HG03159 (cell line): ENCODE measurements around the gene PHEX.

Experiments used
- ATAC-seq: cut with Tn5 transposase; IDR thresholded peaks from one replicate; pipeline ENCODE4 v1.9.1; 2021; ENCODE audit warnings: mild to moderate bottlenecking, moderate library complexity; ENCODE audit not compliant: unreplicated experiment

Gene PHEX

GRCh38 chrX:22147214-22147613, 115.1 kb downstream of the PHEX start:
- no peak for ATAC-seq

GRCh38 chrX:22147942-22148341, 115.8 kb downstream of the PHEX start:
- ATAC-seq: no peak

- ATAC-seq: no peak
Observed at GRCh38 chrX:22148565-22148964, 116.4 kb downstream of the PHEX start.

GRCh38 chrX:22150371-22150770, 118.2 kb downstream of the PHEX start:
- ATAC-seq: no peak

- no peak for ATAC-seq
Observed at GRCh38 chrX:22155126-22155525, 123.0 kb downstream of the PHEX start.

GRCh38 chrX:22159071-22159470, 126.9 kb downstream of the PHEX start:
- ATAC-seq: no peak

GRCh38 chrX:22163326-22163725, 131.2 kb downstream of the PHEX start:
- no peak for ATAC-seq

GRCh38 chrX:22164770-22165388, 132.8 kb downstream of the PHEX start:
- ATAC-seq: no peak

- ATAC-seq: no peak
Observed at GRCh38 chrX:22165732-22166457, 133.8 kb downstream of the PHEX start.

- ATAC-seq: no peak
Observed at GRCh38 chrX:22171287-22172060, 139.3 kb downstream of the PHEX start.

GRCh38 chrX:22173966-22174365, 141.8 kb downstream of the PHEX start:
- ATAC-seq: no peak

- ATAC-seq: no peak
Observed at GRCh38 chrX:22177950-22178515, 145.9 kb downstream of the PHEX start.

- no peak for ATAC-seq
Observed at GRCh38 chrX:22184096-22184495, 152.0 kb downstream of the PHEX start.

GRCh38 chrX:22186165-22186564, 154.0 kb downstream of the PHEX start:
- ATAC-seq: no peak

- ATAC-seq: peak; percentile 98
Observed at GRCh38 chrX:22192419-22193060, 160.4 kb downstream of the PHEX start.

GRCh38 chrX:22193851-22194659, 161.9 kb downstream of the PHEX start:
- ATAC-seq: no peak

GRCh38 chrX:22194660-22194945, 162.5 kb downstream of the PHEX start:
- ATAC-seq: no peak

GRCh38 chrX:22196149-22196548, 164.0 kb downstream of the PHEX start:
- no peak for ATAC-seq

- no peak for ATAC-seq
Observed at GRCh38 chrX:22202251-22202650, 170.1 kb downstream of the PHEX start.

GRCh38 chrX:22203186-22203585, 171.1 kb downstream of the PHEX start:
- ATAC-seq: no peak
